Measurements from ENCODE around the gene PMVK.

Gene PMVK

DNA sequence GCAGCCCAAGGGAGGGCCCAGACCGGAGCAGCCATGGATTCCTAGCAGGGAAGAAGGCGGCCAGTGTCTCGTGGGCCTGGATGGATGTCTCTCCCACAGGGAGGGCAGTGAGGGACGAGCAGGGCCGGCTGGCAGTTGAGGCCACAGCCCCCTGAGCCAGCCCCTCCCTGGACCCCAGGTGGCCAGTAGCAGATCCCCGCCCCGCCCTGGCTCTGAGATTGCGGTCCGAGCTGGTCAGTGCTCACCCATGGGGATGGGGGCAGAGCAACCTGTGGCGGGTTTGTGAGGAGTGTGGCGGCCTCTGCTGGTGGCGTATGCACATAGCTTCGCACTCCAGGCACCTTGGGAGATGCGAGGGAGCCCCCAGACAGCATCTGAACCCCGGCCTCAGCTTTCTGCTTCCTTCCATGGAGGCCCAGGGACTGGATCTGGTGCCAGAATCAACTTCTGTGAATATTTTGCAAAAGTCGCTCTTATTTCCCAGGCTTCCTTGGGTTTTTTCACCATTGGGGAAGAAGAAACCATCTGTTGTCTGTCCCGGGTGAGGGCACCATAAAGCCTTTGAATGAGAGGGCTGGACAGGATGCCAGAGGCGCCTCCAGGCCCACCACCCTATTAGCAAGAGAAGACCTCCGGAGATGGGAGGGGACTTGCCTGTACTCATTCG lies 58.0 kb downstream of the PMVK start:
- no peak for TF ChIP-seq TAF1 (IDR thresholded peaks at IDR 0.05; ENCODE audit: low read depth, low read length)
- TF ChIP-seq POU2F2 (IDR thresholded peaks at IDR 0.05; ENCODE audit: low read depth, low read length), result 0 out of 2 replicates have a peak, but pooled peaks have one; percentile 52
- peak; percentile 76 for DNase-seq (ENCODE audit: insufficient read length, low spot score)
- peak; percentile 98 for FAIRE-seq

DNA sequence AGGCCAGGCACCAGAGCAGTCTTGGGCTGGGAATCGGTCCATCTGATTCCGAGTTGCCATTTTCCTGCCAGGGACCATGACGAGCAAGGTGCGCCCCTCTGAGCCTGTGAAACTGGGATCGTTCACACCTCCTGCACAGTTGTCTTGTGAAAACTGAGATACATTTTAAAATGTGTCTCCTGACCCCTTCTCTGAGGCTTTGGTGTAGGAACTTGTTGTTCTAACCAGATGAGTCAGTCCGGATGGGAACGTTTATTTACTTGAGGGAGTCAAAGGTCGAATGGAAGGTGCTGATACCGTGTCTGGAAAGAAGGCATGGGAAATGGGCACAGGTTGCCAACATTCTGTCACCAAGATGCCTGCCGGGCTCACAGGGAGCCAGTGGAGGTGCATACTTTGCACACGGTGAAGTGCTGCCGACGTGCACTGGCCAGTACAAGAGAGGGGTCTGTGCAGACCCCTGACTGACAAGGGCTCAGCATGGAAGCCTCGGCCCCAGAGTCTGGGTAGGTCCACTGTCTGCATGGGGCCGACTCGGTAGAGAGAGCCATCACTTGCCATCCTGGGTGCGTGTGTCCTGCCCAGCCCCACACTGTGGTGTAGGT lies 59.0 kb downstream of the PMVK start:
- TF ChIP-seq POU2F2 (IDR thresholded peaks at IDR 0.05; ENCODE audit: low read depth, low read length), result no peak
- TF ChIP-seq POLR2A (IDR thresholded peaks at IDR 0.05; ENCODE audit: low read depth, low read length), result no peak
- TF ChIP-seq SPI1 (IDR thresholded peaks at IDR 0.05; ENCODE audit: low read depth, low read length), result no peak
- TF ChIP-seq PAX5 (IDR thresholded peaks at IDR 0.05; ENCODE audit: insufficient read depth, low read length, severe bottlenecking), result no peak
- no peak for TF ChIP-seq TAF1 (IDR thresholded peaks at IDR 0.05; ENCODE audit: low read depth, low read length)
- TF ChIP-seq POLR2AphosphoS5 (IDR thresholded peaks at IDR 0.05; ENCODE audit: low read depth, low read length), result no peak
- FAIRE-seq, result no peak
- DNase-seq (ENCODE audit: insufficient read length, low spot score), result no peak

DNA sequence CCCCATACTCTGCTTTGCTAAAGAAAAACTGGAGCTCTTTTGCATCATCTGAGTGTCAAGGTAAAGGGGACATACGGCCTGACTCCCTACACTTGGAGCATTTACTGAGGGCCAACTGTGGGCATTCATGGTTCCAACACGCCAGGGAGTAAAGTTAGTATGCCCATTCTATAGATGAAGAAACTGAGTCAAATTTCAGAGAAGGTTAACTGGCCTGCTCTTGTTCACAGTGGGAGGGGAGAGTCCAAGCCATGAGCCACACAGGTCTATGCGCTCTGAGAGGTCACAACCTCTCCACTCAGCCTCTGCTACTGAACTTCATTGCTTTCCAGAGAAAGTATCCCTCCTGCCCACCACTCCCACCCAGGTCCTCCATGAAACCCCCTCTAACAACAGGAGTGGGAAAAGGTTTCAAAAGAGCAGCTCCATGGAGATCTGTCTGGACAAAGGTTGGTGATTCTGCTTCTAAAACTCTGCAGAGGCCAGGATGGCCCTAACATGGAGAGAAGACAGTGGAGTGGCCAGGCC lies 59.6 kb downstream of the PMVK start:
- DNase-seq (ENCODE audit: insufficient read length, low spot score), result no peak
- FAIRE-seq, result no peak
- TF ChIP-seq POU2F2 (IDR thresholded peaks at IDR 0.05; ENCODE audit: low read depth, low read length) (no peak), TAF1 (IDR thresholded peaks at IDR 0.05; ENCODE audit: low read depth, low read length) (no peak), SPI1 (IDR thresholded peaks at IDR 0.05; ENCODE audit: low read depth, low read length) (no peak), PAX5 (IDR thresholded peaks at IDR 0.05; ENCODE audit: insufficient read depth, low read length, severe bottlenecking) (no peak), POLR2A (IDR thresholded peaks at IDR 0.05; ENCODE audit: low read depth, low read length) (no peak), POLR2AphosphoS5 (IDR thresholded peaks at IDR 0.05; ENCODE audit: low read depth, low read length) (no peak)

Measured in GM12891 (cell line).